Liver (tissue), 9 donors: ENCODE measurements around the gene LRRC10B. TPM values are rescaled to one million over a fixed set of nuclear protein-coding genes. Genes with fewer than 3 reads are reported as not detected.

ENCODE experiments used
- DNase-seq: peaks from one replicate; pipeline ENCODE4 v3.0.0-alpha.2; 2017; ENCODE audit warnings: low spot score
- H3K27ac ChIP-seq, 2 donors: one replicate each; pipeline ENCODE4 v1.7.0; 2013; ENCODE audit warnings: inconsistent platforms in 2 of 2, low read length in 2 of 2, control low read depth in 1 of 2, low read depth in 1 of 2, mild to moderate bottlenecking in 1 of 2
- H3K27me3 ChIP-seq, 4 donors: one replicate each; pipeline versions ENCODE4 v1.6.1 to v1.7.0; 2013; ENCODE audit warnings: low read length in 3 of 4, inconsistent platforms in 1 of 4, mild to moderate bottlenecking in 1 of 4, moderate library complexity in 1 of 4; ENCODE audit not compliant: control insufficient read depth in 4 of 4, insufficient read depth in 4 of 4
- H3K36me3 ChIP-seq, 4 donors: one replicate each; pipeline versions ENCODE4 v1.6.1 to v1.7.0; 2013; ENCODE audit warnings: low read length in 3 of 4, mild to moderate bottlenecking in 3 of 4, low read depth in 1 of 4, moderate library complexity in 1 of 4; ENCODE audit not compliant: control insufficient read depth in 4 of 4, insufficient read depth in 3 of 4
- H3K4me1 ChIP-seq, 4 donors: one replicate each; pipeline versions ENCODE4 v1.6.1 to v1.7.0; 2013; ENCODE audit warnings: low read length in 3 of 4, mild to moderate bottlenecking in 3 of 4, moderate library complexity in 1 of 4; ENCODE audit not compliant: control insufficient read depth in 4 of 4, insufficient read depth in 4 of 4
- H3K4me3 ChIP-seq, 3 donors: one replicate each; pipeline versions ENCODE4 v1.6.1 to v1.7.0; 2013; ENCODE audit warnings: low read length in 3 of 3, control low read depth in 1 of 3, low read depth in 1 of 3, mild to moderate bottlenecking in 1 of 3
- H3K9ac ChIP-seq, 2 donors: one replicate each; pipeline ENCODE4 v1.7.0; 2013; ENCODE audit warnings: low read length in 2 of 2, mild to moderate bottlenecking in 2 of 2, moderate library complexity in 2 of 2, control low read depth in 1 of 2, low read depth in 1 of 2
- H3K9me3 ChIP-seq, 4 donors: one replicate each; pipeline versions ENCODE4 v1.6.1 to v1.7.0; 2013; ENCODE audit warnings: low read length in 3 of 4; ENCODE audit not compliant: control insufficient read depth in 4 of 4
- EGR1 ChIP-seq, 2 donors: IDR thresholded peaks; 2 replicates each; pipeline ENCODE4 v1.6.1; 2016 to 2018; ENCODE audit warnings: antibody characterized with exemption in 2 of 2, low read depth in 2 of 2
- FOXA2 ChIP-seq: IDR thresholded peaks from 2 replicates; pipeline ENCODE4 v1.6.1; 2016; ENCODE audit warnings: antibody characterized with exemption
- HNF4A ChIP-seq, 2 donors: conservative IDR thresholded peaks; 2 replicates each; pipeline ENCODE4 v1.6.1; 2016; ENCODE audit warnings: antibody characterized with exemption in 2 of 2, mild to moderate bottlenecking in 2 of 2
- HNF4G ChIP-seq: IDR thresholded peaks from 2 replicates; pipeline ENCODE4 v1.6.1; 2016; ENCODE audit warnings: antibody characterized with exemption
- JUND ChIP-seq, 2 donors: IDR thresholded peaks; 2 replicates each; pipeline ENCODE4 v1.6.1; 2016; ENCODE audit warnings: antibody characterized with exemption in 2 of 2
- NR2F2 ChIP-seq: IDR thresholded peaks from 2 replicates; pipeline ENCODE4 v1.6.1; 2016; ENCODE audit warnings: antibody characterized with exemption
- RXRA ChIP-seq, 2 donors: IDR thresholded peaks; 2 replicates each; pipeline ENCODE4 v1.6.1; 2017 to 2018; ENCODE audit warnings: antibody characterized with exemption in 2 of 2, mild to moderate bottlenecking in 1 of 2
- SP1 ChIP-seq: IDR thresholded peaks from 2 replicates; pipeline ENCODE4 v1.6.1; 2018; ENCODE audit warnings: antibody characterized with exemption, mild to moderate bottlenecking
- TAF1 ChIP-seq: conservative IDR thresholded peaks from 2 replicates; pipeline ENCODE4 v1.6.1; 2016; ENCODE audit warnings: antibody characterized with exemption, mild to moderate bottlenecking
- YY1 ChIP-seq: IDR thresholded peaks from 2 replicates; pipeline ENCODE4 v1.6.1; 2016; ENCODE audit warnings: antibody characterized with exemption, mild to moderate bottlenecking
- WGBS: extraction: QIAGEN DNeasy Blood & Tissue Kit; methylation state at CpG from one replicate; pipeline ENCODE4 v1.1.7; 2013; 5-methylcytosine and 5-hydroxymethylcytosine counted together
- polyA plus RNA-seq, 2 donors: library from polyadenylated mRNA; stranded (reverse) in 1 of 2; unstranded in 1 of 2; fragments of 200-250 nt in 1 of 2; fragments of >200 nt in 1 of 2; fragmentation: Nextera tagmentation in 1 of 2; extraction: Ambion mirVana in 1 of 2; gene quantifications; one replicate each; pipeline versions ENCODE4 v1.2.1 to v1.2.3, GENCODE V29; 2013 to 2015
- total RNA-seq, 2 donors: library from RNA; depleted of rRNA; stranded (reverse); fragments of >200 nt; gene quantifications; one replicate each; pipeline ENCODE4 v1.2.3, GENCODE V29; 2014
- TF ChIP-seq, protein P1 (sequence below): fragments of 150-350 bp; IDR thresholded peaks from 2 replicates; pipeline ENCODE4 v1.5.1; 2017; ENCODE audit warnings: improper control_type of control experiment, low read depth, low read length; ENCODE audit not compliant: missing input control
- TF ChIP-seq, protein P2 (sequence below): IDR thresholded peaks from 2 replicates; pipeline ENCODE4 v1.6.1; 2016; ENCODE audit warnings: antibody characterized with exemption
- TF ChIP-seq, protein P3 (sequence below): IDR thresholded peaks from 2 replicates; pipeline ENCODE4 v1.6.1; 2016; ENCODE audit warnings: antibody characterized with exemption
- TF ChIP-seq, protein P4 (sequence below): IDR thresholded peaks from 2 replicates; pipeline ENCODE4 v1.6.1; 2016; ENCODE audit warnings: antibody characterized with exemption, mild to moderate bottlenecking
- donor health status: healthy.
- donor health status: healthy.
- donor health status: healthy.
- donor health status: healthy.
- donor health status: healthy.

Gene LRRC10B
- total and polyA plus RNA-seq, 4 donors = 0.03 to 0.08 TPM; not detected in 2

DNA sequence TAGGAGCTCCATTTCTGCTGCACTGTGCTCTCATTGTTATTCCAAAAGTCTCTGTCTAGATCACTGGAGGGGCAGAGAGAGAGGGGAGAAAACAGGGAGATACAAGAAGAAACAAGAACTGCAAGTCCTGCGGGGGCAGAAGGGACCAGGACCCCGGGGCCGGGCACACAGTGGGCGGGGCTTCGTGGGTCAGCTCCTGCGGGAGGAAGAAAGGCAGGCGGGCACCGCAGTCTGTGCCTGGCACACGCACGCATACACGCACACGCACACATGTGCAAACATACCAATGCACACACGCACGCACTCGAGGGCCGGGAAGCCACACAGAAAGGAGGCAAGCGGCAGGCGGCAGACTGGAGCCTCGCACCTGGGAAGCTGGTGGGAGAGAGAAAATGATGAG, 38.7 kb downstream of the LRRC10B start (continued):
- TF ChIP-seq, protein P1, sequence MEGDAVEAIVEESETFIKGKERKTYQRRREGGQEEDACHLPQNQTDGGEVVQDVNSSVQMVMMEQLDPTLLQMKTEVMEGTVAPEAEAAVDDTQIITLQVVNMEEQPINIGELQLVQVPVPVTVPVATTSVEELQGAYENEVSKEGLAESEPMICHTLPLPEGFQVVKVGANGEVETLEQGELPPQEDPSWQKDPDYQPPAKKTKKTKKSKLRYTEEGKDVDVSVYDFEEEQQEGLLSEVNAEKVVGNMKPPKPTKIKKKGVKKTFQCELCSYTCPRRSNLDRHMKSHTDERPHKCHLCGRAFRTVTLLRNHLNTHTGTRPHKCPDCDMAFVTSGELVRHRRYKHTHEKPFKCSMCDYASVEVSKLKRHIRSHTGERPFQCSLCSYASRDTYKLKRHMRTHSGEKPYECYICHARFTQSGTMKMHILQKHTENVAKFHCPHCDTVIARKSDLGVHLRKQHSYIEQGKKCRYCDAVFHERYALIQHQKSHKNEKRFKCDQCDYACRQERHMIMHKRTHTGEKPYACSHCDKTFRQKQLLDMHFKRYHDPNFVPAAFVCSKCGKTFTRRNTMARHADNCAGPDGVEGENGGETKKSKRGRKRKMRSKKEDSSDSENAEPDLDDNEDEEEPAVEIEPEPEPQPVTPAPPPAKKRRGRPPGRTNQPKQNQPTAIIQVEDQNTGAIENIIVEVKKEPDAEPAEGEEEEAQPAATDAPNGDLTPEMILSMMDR = no peak
- TF ChIP-seq SP1 (no peak), YY1 (no peak)

DNA sequence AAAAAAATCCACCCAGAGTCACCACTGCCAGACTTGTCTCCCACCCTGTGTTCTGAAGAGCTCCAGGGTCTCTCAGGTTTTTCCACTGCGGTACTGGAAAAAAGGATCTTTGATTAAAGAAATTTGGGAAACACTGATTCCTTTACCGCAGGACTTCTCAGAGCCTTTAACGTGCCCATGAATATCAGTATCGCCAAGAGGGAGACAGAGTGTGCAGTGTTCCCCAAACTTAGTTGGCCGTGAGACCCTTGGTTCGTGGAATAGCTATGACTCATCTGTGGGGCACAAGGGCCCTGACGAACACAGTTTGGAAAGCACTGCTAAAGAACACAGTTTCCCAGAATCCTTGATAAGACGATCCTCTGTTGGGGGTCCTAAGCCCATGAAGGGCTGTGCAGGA, 40.6 kb downstream of the LRRC10B start:
- H3K36me3 ChIP-seq = no peaks in the 10 kb centered on the region
- no peak for DNase-seq
- no peaks in the 10 kb centered on the region for H3K27me3 ChIP-seq
- peaks cover 0 to 4% (median 3%) of the 10 kb centered on the region in 4 donors for H3K4me1 ChIP-seq
- no peaks in the 10 kb centered on the region for H3K9me3 ChIP-seq
- TF ChIP-seq, protein P2, sequence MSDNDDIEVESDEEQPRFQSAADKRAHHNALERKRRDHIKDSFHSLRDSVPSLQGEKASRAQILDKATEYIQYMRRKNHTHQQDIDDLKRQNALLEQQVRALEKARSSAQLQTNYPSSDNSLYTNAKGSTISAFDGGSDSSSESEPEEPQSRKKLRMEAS = no peak
- no peak for TF ChIP-seq HNF4G
- TF ChIP-seq JUND (IDR thresholded peaks at IDR 0.05) = no peak
- TF ChIP-seq, protein P3, sequence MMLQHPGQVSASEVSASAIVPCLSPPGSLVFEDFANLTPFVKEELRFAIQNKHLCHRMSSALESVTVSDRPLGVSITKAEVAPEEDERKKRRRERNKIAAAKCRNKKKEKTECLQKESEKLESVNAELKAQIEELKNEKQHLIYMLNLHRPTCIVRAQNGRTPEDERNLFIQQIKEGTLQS = no peak
- no peak for TF ChIP-seq FOXA2
- TF ChIP-seq RXRA (IDR thresholded peaks at IDR 0.05) = no peak
- no peak for TF ChIP-seq TAF1
- TF ChIP-seq, protein P4, sequence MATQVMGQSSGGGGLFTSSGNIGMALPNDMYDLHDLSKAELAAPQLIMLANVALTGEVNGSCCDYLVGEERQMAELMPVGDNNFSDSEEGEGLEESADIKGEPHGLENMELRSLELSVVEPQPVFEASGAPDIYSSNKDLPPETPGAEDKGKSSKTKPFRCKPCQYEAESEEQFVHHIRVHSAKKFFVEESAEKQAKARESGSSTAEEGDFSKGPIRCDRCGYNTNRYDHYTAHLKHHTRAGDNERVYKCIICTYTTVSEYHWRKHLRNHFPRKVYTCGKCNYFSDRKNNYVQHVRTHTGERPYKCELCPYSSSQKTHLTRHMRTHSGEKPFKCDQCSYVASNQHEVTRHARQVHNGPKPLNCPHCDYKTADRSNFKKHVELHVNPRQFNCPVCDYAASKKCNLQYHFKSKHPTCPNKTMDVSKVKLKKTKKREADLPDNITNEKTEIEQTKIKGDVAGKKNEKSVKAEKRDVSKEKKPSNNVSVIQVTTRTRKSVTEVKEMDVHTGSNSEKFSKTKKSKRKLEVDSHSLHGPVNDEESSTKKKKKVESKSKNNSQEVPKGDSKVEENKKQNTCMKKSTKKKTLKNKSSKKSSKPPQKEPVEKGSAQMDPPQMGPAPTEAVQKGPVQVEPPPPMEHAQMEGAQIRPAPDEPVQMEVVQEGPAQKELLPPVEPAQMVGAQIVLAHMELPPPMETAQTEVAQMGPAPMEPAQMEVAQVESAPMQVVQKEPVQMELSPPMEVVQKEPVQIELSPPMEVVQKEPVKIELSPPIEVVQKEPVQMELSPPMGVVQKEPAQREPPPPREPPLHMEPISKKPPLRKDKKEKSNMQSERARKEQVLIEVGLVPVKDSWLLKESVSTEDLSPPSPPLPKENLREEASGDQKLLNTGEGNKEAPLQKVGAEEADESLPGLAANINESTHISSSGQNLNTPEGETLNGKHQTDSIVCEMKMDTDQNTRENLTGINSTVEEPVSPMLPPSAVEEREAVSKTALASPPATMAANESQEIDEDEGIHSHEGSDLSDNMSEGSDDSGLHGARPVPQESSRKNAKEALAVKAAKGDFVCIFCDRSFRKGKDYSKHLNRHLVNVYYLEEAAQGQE = no peak
- no peak for TF ChIP-seq EGR1 (IDR thresholded peaks at IDR 0.05; ENCODE audit: low read depth in 2 of 2)
- H3K4me3 ChIP-seq = no peak overlapping the region
- H3K27ac ChIP-seq = no peak overlapping the region
- WGBS = 91% methylated on average over 8 of the region's 8 CpGs
- H3K9ac ChIP-seq = no peak overlapping the region

DNA sequence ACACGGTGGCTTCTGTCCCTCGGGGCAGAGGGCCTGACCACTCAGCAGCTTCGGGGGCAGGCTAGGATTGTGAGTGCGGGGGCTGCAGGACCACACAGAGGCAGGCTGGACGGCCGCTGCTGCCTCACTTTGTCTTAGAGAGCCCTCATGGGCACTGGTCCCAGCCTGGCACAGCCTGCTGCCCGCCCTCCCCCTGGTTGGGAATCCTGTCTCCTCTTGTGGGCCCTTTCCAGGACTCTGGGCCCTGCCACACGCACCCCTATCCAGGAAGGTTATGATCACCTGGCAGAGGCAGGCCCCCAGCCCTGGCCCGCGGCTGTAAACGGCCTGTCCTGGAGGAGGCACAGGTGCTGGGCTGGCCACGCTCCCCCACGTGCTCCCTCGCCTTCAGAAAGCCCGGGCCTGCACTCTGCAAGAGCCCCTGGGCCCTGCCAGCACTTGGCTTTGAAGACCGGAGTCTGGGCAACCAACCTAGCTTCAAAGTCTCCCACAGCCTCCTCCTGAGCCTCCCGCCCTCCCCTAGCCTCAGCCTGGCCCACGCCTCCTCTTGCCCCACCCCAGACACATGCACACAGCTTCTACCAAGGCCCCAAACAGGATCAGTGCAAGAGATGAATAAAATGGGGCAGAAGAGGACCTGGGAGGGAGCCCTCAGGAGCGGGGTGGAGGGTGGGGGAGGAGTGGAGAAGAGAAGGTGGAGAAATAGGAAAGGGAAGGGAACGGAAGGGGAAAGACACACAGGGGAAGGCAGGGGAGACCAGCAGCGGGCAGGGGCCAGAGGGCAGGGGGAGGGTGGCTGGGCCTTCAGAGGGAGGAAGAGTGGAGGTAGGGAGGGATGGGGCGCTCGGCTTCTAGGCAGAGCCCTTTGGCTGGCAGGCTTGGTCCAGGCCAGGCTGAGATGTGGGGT, 41.4 kb downstream of the LRRC10B start:
- H3K4me3 ChIP-seq = no peak overlapping the region
- H3K4me1 ChIP-seq = no peaks in the 10 kb centered on the region
- no peak overlapping the region for H3K27ac ChIP-seq
- H3K36me3 ChIP-seq = no peaks in the 10 kb centered on the region
- H3K9ac ChIP-seq = no peak overlapping the region
- no peak for DNase-seq
- 88% methylated on average over 23 of the region's 23 CpGs for WGBS
- H3K27me3 ChIP-seq = no peaks in the 10 kb centered on the region
- H3K9me3 ChIP-seq = no peaks in the 10 kb centered on the region
- TF ChIP-seq RXRA (IDR thresholded peaks at IDR 0.05) (no peak), SP1 (no peak), HNF4A (conservative IDR thresholded peaks at IDR 0.05) (no peak), EGR1 (IDR thresholded peaks at IDR 0.05; ENCODE audit: low read depth in 2 of 2) (no peak), FOXA2 (no peak), NR2F2 (no peak)
- TF ChIP-seq, protein P2 = no peak
- TF ChIP-seq, protein P1 = no peak
- TF ChIP-seq, protein P3 = no peak
- TF ChIP-seq, protein P4 = no peak
